SU-DHL-6 (cell line): ENCODE results near the gene MFSD1.

Source experiments
- CTCF ChIP-seq: fragments of 200-600 bp; sonication (generic); IDR thresholded peaks from one replicate; pipeline ENCODE4 v1.5.1; 2017; ENCODE audit warnings: antibody characterized with exemption, mild to moderate bottlenecking, low read length, moderate library complexity; ENCODE audit not compliant: insufficient read depth, poor library complexity, severe bottlenecking
- EZH2phosphoT487 ChIP-seq: fragments of 200-600 bp; sonication (generic), shearing (Covaris generic); conservative IDR thresholded peaks from 2 replicates; pipeline ENCODE4 v1.6.1; 2018; ENCODE audit warnings: mild to moderate bottlenecking, antibody characterized with exemption, low read length, moderate library complexity, mixed read lengths

GRCh38 chr3:158792709-158793108, 9.1 kb upstream of the MFSD1 start:
- TF ChIP-seq CTCF (no peak), EZH2phosphoT487 (no peak)
